Amniotic epithelial cell (primary cell): ENCODE results near the gene DOC2B.
"Not testable (repeated sequence)": the region's sequence is repeated elsewhere in the genome, so short reads cannot be mapped to it uniquely, and the experiment has no call there.

Source experiments
- DNase-seq: peaks from one replicate; pipeline ENCODE4 v3.0.0-alpha.2; 2010; ENCODE audit warnings: low read depth

DOC2B gene

GRCh38 chr17:144936-145670, 36.3 kb downstream of the DOC2B start:
- DNase-seq = no peak

GRCh38 chr17:143785-144281, 37.6 kb downstream of the DOC2B start:
- peak; percentile 22 for DNase-seq

GRCh38 chr17:142876-143784, 38.3 kb downstream of the DOC2B start:
- no peak for DNase-seq

GRCh38 chr17:142102-142661, 39.3 kb downstream of the DOC2B start:
- DNase-seq = peak; percentile 35

GRCh38 chr17:139401-140205, 41.8 kb downstream of the DOC2B start:
- DNase-seq = not testable (repeated sequence)

- DNase-seq = not testable (repeated sequence)
Observed at GRCh38 chr17:137166-137807, 44.2 kb downstream of the DOC2B start, which contains the start of gene SCGB1C2. SCGB1C2 (plus strand) TSS chr17:137569; CDS start chr17:137591, 22 bp downstream.

- DNase-seq = not testable (repeated sequence)
Observed at GRCh38 chr17:136531-136930, 44.9 kb downstream of the DOC2B start.

GRCh38 chr17:135895-136294, 45.6 kb downstream of the DOC2B start:
- DNase-seq = not testable (repeated sequence)

- not testable (repeated sequence) for DNase-seq
Observed at GRCh38 chr17:135022-135421, 46.4 kb downstream of the DOC2B start.

- not testable (repeated sequence) for DNase-seq
Observed at GRCh38 chr17:134332-134785, 47.1 kb downstream of the DOC2B start.

GRCh38 chr17:133932-134331, 47.5 kb downstream of the DOC2B start:
- not testable (repeated sequence) for DNase-seq

- DNase-seq = not testable (repeated sequence)
Observed at GRCh38 chr17:118339-118917, 63.0 kb downstream of the DOC2B start.

- peak; percentile 12 for DNase-seq
Observed at GRCh38 chr17:113111-113510, 68.3 kb downstream of the DOC2B start.
